DMS53 treated with DMSO at 0.1 percent for 48 hours (cell line): Measurements from ENCODE around the gene R3HDM4.
A peak's percentile ranks its signal among the peaks of the same experiment; 100 is the strongest.
"Not testable (repeated sequence)": the region's sequence is repeated elsewhere in the genome, so short reads cannot be mapped to it uniquely, and the experiment has no call there.

Experiments
- DNase-seq: peaks from one replicate; lab custom pipeline; 2025; ENCODE audit not compliant: unreplicated experiment; lab: John Stamatoyannopoulos, UW

The R3HDM4 gene

GRCh38 chr19:913080-913748, at the start of gene R3HDM4:
R3HDM4 (minus strand) TSS chr19:913219; CDS start chr19:913157, 62 bp downstream.
- DNase-seq: peak; percentile 20

- no peak for DNase-seq
Measured at GRCh38 chr19:961866-962620, 49.0 kb upstream of the R3HDM4 start.

GRCh38 chr19:960601-960938, 47.6 kb upstream of the R3HDM4 start:
- no peak for DNase-seq

- no peak for DNase-seq
Measured at GRCh38 chr19:960020-960419, 47.0 kb upstream of the R3HDM4 start.

GRCh38 chr19:958967-959855, 46.2 kb upstream of the R3HDM4 start:
- no peak for DNase-seq

GRCh38 chr19:957578-957977, 44.6 kb upstream of the R3HDM4 start:
- DNase-seq: not testable (repeated sequence)

GRCh38 chr19:956766-957440, 43.9 kb upstream of the R3HDM4 start:
- no peak for DNase-seq

GRCh38 chr19:955803-956765, 43.1 kb upstream of the R3HDM4 start:
- no peak for DNase-seq

- no peak for DNase-seq
Measured at GRCh38 chr19:954672-955494, 41.9 kb upstream of the R3HDM4 start.

GRCh38 chr19:954272-954671, 41.3 kb upstream of the R3HDM4 start:
- no peak for DNase-seq

- no peak for DNase-seq
Measured at GRCh38 chr19:953445-954271, 40.6 kb upstream of the R3HDM4 start.

GRCh38 chr19:952680-953444, 39.8 kb upstream of the R3HDM4 start:
- no peak for DNase-seq

- DNase-seq: no peak
Measured at GRCh38 chr19:952049-952679, 39.1 kb upstream of the R3HDM4 start.

GRCh38 chr19:950352-951066, 37.5 kb upstream of the R3HDM4 start:
- no peak for DNase-seq

- no peak for DNase-seq
Measured at GRCh38 chr19:948842-949496, 36.0 kb upstream of the R3HDM4 start.
